ENCODE measurements around the gene RBMY1B.
"Not testable (repeated sequence)": the region's sequence is repeated elsewhere in the genome, so short reads cannot be mapped to it uniquely, and the experiment has no call there.

RBMY1B gene

DNA sequence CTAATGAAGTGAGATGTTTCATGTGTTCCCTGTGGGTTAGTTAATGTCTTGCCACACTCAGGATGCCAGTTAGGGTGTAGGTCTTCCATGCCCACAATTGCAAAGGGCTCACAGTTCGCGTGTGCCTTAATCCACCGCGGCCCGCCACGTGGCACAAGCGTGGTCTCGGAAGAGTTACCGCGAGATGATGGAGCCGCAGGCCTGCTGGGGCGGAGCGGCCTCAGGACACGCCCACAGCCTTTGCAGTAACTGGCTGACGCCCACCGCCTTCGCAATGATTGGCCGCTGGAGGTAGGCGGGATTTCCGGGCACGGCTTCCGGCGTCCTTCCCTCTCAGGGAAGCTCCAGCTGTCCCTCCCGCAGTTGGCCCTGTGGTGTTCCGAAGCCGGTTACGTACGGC is at the start of gene RBMY1B:
Gene RBMY1B (plus strand): TSS at position 301 of the 400 bp plus-strand sequence. CDS start 2,013 bp downstream, outside the sequence.
- DNase-seq, result not testable (repeated sequence)

DNA sequence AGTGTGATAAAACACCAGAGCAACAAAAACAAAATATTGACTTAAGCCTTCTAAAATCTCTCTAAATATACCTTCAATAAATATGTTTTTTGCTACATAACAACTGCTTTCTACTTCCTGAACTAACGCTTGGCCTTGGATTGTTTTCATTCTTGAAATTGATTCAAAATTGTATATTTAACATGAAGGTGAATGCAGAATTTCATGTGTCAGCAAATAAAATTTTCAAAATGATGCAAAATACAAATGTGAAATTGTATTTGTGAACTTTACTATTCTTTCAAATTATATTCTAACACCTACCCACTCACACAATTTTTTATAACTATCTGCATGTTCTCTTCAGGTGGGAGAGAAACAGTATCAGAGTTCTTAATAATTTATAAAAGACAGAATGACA is 48.2 kb upstream of the RBMY1B start:
- DNase-seq, result not testable (repeated sequence)

DNA sequence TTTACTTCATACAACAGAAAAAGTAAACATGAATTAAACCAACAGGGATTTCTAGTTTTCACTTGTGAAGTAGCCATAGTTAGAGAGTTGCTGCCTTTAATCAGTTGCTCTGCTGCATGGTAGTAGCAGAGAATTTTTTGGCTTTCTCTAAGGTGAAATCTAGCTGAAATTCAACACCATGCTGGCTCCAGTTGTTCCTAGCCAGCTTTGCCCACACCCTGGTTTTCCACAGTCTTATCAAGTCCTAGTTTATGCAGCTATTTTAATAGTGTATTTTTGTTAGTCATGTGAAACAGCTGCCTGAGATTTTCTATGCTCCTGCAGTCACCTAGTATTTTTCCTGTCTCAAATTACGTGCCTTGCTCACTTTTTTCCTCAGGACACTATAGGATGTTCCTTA is 28.2 kb upstream of the RBMY1B start:
- DNase-seq, result no peak

DNA sequence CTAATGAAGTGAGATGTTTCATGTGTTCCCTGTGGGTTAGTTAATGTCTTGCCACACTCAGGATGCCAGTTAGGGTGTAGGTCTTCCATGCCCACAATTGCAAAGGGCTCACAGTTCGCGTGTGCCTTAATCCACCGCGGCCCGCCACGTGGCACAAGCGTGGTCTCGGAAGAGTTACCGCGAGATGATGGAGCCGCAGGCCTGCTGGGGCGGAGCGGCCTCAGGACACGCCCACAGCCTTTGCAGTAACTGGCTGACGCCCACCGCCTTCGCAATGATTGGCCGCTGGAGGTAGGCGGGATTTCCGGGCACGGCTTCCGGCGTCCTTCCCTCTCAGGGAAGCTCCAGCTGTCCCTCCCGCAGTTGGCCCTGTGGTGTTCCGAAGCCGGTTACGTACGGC is 23.4 kb downstream of the RBMY1B start, which contains the start of gene RBMY1A1:
Gene RBMY1A1 (plus strand): TSS at position 301 of the 400 bp plus-strand sequence. CDS start 2,013 bp downstream, outside the sequence.
- DNase-seq, result not testable (repeated sequence)

DNA sequence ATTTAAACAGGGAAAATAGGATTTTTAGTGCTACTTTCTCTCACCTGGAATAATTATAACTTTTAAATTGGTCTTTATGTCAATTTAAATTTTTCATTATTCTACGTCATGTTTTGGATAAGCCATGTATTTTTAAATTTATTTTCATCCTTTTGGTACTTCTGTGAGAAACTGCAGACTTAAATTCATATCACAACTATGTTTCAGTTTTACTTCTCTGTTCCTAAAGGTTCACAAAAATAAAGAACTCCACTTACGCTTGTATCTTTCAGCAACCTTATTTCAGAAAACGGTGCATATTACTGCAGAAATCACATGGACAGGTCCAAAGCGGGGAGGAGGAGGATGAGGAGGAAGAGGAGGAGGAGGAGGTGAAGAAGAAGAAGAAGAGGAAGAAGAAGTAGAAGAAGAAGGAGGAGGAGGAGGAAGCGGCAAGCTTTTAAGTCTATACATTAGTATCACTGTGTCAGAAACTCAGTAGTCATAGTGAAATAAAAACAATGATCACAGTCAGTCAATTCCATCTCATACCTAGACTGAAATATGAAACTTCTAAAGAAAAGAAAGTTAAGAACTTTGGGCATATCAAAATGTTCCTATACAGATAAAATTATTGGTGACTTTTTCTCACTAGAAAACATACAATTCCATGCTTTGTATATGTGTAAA is 48.3 kb downstream of the RBMY1B start:
- DNase-seq, result not testable (repeated sequence)
